GM21529 (cell line): ENCODE results near the gene MAPT.

Source experiments
- ATAC-seq: cut with Tn5 transposase; IDR thresholded peaks from one replicate; pipeline ENCODE4 v1.9.1; 2021; ENCODE audit not compliant: unreplicated experiment

Gene MAPT

GRCh38 chr17:46043606-46044005 is 149.3 kb downstream of the MAPT start:
- ATAC-seq = no peak

DNA sequence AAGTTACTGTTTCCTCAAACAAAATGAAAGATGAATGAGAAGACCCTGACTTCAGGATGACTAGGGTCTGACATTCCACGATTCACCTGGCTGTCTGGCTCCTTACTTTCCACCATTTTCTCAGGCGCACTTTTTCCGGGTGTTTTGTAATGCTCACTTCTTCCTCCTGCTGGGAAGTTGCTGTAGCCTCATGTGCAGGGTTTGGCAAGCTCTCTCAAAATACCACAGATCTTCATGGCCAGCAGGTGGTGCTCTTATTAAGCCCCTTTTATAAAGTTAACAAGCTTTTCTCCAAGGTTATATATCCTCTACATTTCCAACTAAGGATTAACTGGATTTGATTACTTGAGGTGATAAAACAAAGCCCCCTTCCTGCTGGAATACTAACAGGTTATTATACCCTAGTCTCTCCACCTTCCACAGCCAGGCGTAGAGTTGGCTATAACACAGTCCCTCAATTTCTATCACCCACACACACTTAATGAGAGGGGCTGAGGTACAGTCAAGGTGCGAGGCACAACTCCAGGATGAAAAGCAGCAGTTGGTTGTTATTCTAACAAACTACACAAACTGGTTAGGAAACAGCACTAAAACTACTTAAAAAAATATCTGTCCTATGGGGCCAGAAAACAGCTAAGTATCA is 150.1 kb downstream of the MAPT start:
- no peak for ATAC-seq

DNA sequence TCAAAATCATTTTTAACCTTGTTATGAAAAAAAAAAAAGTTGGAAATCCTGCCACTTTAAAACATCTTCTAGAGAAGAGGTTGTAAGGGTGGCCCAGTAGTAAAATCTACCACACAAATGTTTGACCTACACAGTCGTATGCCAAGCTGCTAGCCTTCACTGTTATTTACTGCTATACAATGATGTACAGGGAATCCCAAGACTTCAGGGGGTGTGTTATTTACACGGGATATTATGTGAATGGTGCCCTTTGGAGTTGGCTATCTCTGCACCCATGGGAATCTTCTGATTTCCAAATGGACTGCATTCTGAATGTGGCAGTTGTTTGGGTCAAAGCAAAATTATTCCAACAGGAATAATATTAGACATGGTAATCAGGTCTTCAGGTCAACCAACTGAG is 150.6 kb downstream of the MAPT start:
- ATAC-seq = no peak

DNA sequence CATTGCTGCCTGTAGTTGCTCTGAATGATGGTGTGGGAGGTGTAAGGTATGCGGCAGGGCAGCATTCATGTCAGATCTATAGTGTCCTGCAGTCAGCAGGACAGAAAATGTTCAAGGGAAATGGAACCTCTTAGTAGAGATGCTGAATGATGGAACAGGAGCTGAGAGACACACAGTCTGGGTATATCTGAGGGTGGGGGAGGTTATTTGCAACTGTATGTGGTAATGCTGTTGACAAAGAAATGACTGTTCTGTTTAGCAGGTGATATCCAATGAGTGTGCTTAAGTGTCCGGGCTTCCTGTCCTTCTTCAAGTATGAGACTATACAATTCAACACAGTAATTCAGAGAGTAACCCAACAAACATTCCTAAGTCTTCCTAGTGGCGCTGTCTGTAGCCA is 151.3 kb downstream of the MAPT start:
- no peak for ATAC-seq

DNA sequence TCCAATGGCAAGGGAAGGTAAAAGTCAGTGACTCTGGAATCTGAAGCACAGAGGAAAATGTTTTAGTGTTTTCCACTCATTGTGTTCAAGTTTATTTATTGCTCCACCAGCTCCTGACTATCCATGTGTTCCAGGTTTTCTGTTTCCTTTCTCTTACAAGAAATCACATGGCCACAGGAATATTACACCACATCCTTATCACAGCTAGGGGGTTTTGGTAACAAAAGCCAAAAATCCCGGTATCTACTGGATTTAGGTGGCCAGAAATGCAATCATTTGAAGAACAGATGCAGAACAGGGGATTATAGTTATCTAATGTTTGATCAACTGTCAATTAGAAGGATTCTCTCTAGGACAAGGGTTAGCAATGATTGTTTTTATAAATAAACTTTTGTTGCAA is 152.6 kb downstream of the MAPT start:
- no peak for ATAC-seq

DNA sequence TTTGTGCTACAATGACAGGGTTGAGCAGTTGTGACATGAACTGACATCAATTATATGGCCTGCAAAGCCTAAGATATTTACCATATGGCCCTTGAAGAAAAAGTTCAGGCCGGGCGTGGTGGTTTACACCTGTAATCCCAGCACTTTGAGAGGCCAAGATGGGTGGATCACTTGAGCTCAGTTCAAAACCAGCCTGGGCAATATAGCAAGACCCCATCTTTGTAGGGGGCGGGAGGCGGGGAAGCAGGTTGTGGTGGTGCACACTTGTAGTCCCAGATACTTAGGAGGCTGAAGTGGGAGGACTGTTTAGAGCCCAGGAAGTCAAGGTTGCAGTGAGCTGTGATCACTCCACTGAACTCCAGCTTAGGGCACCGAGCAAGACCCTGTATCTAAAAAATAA is 153.0 kb downstream of the MAPT start:
- ATAC-seq = no peak

DNA sequence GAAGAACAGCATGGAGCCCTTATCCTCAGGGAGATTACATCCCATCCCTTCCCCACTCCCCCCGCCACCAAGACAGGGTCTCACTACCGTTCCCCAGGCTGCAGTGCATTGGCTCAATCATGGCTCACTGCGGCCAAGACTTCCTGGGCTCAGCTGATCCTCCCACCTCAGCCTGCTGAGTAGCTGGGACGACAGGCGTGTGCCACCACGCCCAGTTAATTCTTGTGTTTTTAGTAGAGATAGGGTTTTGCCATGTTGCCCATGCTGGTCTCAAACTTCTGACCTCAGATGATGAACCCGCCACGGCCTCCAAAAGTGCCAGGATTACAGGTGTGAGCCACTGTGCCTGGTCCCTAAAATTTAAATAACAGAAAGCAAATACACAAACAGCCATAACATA is 153.5 kb downstream of the MAPT start:
- ATAC-seq = no peak

DNA sequence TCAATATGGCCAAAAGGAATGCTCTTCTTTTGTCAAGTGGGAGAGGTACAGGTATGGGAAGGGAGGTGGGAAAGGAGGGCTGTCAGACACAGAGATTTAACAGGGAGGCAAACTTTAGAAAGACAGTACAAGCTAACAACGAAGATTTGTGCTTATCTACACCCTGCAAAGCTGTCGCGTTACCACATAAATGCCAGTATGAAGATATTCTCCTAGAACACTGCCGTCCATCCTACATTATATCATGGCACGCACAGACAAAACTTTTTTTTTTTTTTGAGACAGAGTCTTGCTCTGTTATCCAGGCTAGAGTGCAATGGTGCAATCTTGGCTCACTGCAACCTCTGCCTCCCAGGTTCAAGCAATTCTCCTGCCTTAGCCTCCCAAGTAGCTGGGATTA is 155.3 kb downstream of the MAPT start:
- no peak for ATAC-seq

DNA sequence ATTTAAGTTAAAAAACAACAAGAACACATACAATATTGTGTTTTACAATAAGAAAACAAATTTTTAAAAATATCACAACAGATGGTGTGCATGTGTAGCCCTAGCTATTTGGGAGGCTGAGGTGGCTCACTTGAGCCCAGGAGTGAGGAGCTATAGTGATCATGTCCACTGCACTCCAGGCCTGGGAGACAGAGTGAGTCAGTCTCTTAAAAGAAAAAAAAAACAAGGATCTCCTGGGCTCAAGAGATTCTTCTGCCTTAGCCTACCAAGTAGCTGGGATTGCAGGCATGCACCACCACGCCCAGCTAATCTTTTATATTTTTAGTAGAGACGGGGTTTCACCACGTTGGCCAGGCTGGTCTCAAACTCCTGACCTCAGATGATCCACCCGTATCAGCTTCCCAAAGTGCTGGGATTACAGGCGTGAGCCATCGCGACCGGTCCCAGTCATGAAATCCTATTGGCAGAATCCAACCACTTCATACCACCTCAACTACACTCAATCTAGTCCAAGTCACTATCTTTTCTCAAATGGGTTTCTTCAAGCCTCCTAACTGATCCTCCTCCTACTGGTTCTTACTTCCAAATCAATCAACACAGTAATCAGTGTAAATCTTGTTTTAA is 159.7 kb downstream of the MAPT start:
- ATAC-seq = no peak

DNA sequence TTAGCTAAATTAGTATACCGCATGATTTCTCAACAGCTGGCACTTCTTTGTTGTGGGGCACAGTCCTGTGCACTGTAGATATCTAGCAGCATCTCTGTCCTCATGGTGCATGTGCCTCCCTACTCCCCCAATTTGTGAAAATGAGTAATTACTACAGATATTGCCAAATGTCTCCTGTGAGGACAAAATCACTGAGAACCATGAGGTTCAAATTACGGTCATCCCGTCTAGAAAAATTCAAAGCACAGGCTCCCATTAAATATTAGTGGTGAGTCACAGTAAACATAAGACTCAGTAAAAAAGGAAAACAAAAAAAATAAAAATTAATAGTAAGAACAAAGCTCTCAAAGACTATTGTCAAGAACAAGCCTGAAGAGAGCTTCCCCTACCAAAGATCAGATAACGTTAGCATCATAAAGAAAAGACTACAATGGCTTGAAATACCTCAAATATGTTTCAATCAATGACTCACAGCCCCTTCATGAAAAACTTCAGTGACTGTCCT is 162.5 kb downstream of the MAPT start:
- no peak for ATAC-seq

GRCh38 chr17:46057366-46057765 is 163.0 kb downstream of the MAPT start:
- ATAC-seq = no peak

DNA sequence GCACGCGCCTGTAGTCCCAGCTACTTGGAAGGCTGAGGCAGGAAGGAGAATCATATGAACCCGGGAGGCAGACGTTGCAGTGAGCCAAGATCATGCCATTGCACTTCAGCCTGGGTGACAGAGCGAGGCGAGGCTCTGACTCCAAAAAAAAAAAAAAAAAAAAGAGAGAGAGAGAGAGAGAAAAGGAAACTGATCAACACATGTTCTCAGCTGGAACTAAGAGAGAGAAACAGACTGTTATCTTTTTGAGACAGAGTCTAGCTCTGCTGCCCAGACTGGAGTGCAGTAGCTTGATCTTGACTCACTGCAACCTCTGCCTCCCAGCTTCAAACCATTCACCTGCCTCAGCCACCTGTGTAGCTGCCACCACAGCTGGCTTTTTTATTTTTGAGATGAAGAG is 165.1 kb downstream of the MAPT start:
- no peak for ATAC-seq

DNA sequence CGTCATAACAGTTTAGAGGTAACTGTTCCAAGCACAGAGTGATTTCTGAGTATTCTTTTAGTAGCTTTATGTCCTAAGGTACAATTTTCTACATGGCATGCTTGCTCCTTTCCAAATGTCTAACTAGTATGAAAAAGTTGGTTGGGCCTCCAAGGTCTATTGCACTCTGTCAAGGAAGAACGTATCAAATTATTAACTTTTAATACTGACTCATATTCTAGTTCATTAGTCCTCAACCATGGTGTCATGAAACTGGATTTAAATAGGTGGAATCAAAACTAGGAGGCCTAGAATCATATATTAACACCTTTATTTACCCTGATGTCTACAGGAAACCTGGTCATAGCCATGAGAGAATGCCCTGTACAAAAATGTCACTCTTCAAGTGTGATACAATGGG is 166.1 kb downstream of the MAPT start:
- ATAC-seq = no peak

GRCh38 chr17:46061435-46061834 is 167.1 kb downstream of the MAPT start:
- ATAC-seq = no peak

DNA sequence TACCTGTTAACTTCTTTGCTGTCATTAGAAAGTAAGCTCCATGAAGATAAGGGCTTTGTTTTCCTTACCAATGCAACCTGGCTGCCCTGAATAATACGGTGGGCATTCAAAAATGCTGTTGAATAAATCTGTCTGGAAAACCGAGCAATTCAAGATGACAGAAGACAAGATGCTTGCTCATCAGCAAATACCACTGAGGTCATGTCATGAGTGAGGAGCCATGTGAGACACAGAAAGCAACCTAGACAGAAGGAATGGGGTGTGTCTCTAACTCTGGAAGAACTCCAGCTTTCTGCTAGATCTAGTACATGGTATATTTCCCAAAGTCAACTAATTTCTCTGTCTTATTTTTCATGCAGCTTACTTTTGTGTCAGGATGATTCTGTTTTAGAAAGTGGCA is 168.9 kb downstream of the MAPT start:
- no peak for ATAC-seq

DNA sequence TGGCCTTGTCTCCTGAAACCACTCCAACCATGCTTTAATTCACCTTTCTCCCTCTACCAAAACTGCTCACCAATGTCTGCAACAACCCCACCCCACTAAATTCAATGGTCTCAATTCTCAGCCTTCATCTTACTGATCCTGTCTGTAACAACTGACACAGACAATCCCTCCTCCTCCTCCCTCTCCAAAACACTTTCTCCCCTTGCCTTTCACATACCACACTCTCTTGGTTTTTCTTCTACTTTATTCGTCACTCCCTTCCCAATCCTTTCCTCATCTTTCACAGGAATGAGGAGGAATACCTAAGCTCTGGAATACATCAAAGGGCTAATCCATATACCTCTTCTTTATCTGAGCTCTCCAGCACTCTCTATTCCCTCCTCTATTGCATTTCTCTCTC is 170.1 kb downstream of the MAPT start:
- ATAC-seq = no peak

DNA sequence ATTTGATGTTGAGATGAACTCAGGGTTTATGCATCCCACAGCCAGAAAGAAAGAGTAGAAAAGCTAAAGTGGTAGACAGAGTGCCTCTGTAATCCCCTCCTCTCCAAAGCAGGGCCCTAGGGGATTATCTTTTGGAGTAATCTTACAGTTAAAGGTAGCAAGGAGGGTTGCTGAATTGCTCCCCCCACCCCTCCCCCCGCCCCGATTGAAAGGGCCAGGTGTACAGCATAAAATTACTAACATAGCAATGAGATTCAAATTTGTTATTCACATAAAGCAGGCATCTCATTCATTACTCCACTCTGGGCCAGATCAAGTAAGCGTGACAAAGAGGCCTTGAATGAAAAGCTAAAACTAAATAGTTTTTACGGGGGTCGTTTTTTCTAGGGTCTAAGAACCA is 177.4 kb downstream of the MAPT start:
- ATAC-seq = no peak

DNA sequence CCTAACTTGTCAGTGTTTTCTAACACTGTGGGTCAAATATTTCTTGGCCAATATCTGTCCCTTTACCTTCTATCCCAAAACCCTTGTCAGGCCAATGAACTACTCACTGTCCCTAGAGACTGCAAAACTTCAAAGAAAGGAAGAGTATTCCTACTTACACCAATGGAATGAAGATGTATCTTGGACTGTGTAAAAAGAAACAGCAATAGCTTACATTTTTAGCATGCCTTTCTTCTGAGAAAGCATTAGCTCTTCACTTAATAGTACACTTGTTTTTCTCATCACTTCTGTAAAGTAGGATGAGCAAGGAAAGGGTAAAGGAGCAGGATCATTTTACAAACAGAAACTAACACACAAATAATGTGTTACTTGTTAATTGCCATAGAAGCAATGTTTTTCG is 178.6 kb downstream of the MAPT start:
- ATAC-seq = no peak

DNA sequence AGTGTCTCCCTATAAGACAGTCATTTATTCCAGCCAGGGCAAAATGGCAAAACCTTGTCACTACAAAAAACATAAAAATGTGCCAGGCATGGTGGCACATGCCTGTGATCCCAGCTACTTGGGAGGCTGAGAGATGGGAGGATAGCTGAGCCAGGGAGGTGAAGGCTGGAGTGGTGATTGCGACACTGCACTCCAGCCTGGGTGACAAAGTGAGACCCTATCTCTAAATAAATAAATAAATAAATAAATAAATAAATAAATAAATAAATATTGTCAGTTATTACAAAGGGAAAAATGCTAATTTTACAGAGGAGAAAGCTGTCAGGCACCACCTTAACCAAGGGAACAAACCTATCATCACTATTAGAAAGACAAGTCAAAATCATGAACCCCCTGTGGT is 180.2 kb downstream of the MAPT start:
- no peak for ATAC-seq
